HL-60 (cell line): ENCODE measurements around the gene RAB25.

Experiments used
- CTCF ChIP-seq: IDR thresholded peaks from one replicate; pipeline ENCODE4 v1.5.1; 2011; ENCODE audit warnings: low read length, control low read depth, inconsistent platforms; ENCODE audit not compliant: insufficient read depth
- GABPA ChIP-seq: IDR thresholded peaks from 2 replicates; pipeline ENCODE4 v1.6.1; 2012; ENCODE audit warnings: low read depth
- POLR2AphosphoS5 ChIP-seq: IDR thresholded peaks from 2 replicates; pipeline ENCODE4 v1.6.1; 2012; ENCODE audit warnings: low read depth
- REST ChIP-seq: IDR thresholded peaks from 2 replicates; pipeline ENCODE4 v1.6.1; 2012; ENCODE audit warnings: low read depth; ENCODE audit not compliant: insufficient replicate concordance

GRCh38 chr1:156077430-156077760 lies 16.4 kb downstream of the RAB25 start:
- TF ChIP-seq CTCF (no peak), REST (no peak), POLR2AphosphoS5 (no peak), GABPA (no peak)
